ENCODE results near the gene MACF1.
A peak's percentile ranks its signal among the peaks of the same experiment; 100 is the strongest.

The MACF1 gene

GRCh38 chr1:39212499-39212898, 8.0 kb downstream of the MACF1 start:
- H3K4me1 ChIP-seq (ENCODE audit: control insufficient read depth, insufficient read depth, low read depth, low read length) = peaks cover 19% of the 10 kb centered on the region
- no peak overlapping the region for H3K9ac ChIP-seq (ENCODE audit: low read length)
- H3K23ac ChIP-seq (ENCODE audit: low read length in 2 of 2) = no peak overlapping the region

GRCh38 chr1:39213511-39214002, 9.1 kb downstream of the MACF1 start:
- Histone ChIP-seq H3K14ac (ENCODE audit: low read length in 2 of 2) (no peak overlapping the region), H3K4me2 (ENCODE audit: low read length, poor library complexity, severe bottlenecking) (no peak overlapping the region), H2AFZ (ENCODE audit: low read depth, low read length) (no peak overlapping the region), H2BK15ac (ENCODE audit: low read depth, poor library complexity, severe bottlenecking) (no peak overlapping the region), H3K18ac (ENCODE audit: low read depth in 1 of 2, low read length in 2 of 2) (peak overlapping the region; percentile 38 to 69), H3K27ac (ENCODE audit: low read length, poor library complexity, severe bottlenecking) (peak overlapping the region; percentile 61), H3K27me3 (ENCODE audit: control insufficient read depth in 1 of 2, insufficient read depth in 1 of 2, low read length in 2 of 2) (no peaks in the 10 kb centered on the region), H3K4me1 (ENCODE audit: control insufficient read depth, insufficient read depth, low read depth, low read length) (peaks cover 20% of the 10 kb centered on the region), H2BK12ac (ENCODE audit: low read length in 2 of 2) (no peak overlapping the region), H4K91ac (ENCODE audit: low read length) (no peak overlapping the region), H3K23ac (ENCODE audit: low read length in 2 of 2) (no peak overlapping the region), H2BK5ac (ENCODE audit: low read depth, low read length, poor library complexity, severe bottlenecking) (no peak overlapping the region), H3K36me3 (ENCODE audit: control insufficient read depth in 1 of 2, insufficient read depth in 2 of 2, low read depth in 1 of 2, low read length in 2 of 2) (peaks cover 8 to 9% of the 10 kb centered on the region in 2 experiments), H3K4ac (ENCODE audit: low read depth in 1 of 2, low read length in 2 of 2) (no peak overlapping the region), H3K79me1 (replicated peaks; ENCODE audit: low read length, poor library complexity, severe bottlenecking) (no peaks in the 10 kb centered on the region), H2BK120ac (ENCODE audit: low read depth, low read length) (no peak overlapping the region), H4K8ac (ENCODE audit: low read length) (no peak overlapping the region), H3K9ac (ENCODE audit: low read length) (peak overlapping the region; percentile 1), H3K4me3 (ENCODE audit: insufficient read depth in 1 of 2, low read depth in 1 of 2, low read length in 2 of 2) (no peak overlapping the region), H3K9me3 (ENCODE audit: control insufficient read depth, low read length) (no peaks in the 10 kb centered on the region), H2AK5ac (ENCODE audit: low read length, severe bottlenecking) (no peak overlapping the region)
- WGBS = 19% methylated on average over 5 of the region's 7 CpGs
- peak; percentile 81 for DNase-seq

More at GRCh38 chr1:39212499-39212898, 8.0 kb downstream of the MACF1 start:
- Histone ChIP-seq H3K36me3 (ENCODE audit: control insufficient read depth in 1 of 2, insufficient read depth in 2 of 2, low read depth in 1 of 2, low read length in 2 of 2) (peaks cover 11% of the 10 kb centered on the region in 2 experiments), H3K4ac (ENCODE audit: low read depth in 1 of 2, low read length in 2 of 2) (no peak overlapping the region), H3K27me3 (ENCODE audit: control insufficient read depth in 1 of 2, insufficient read depth in 1 of 2, low read length in 2 of 2) (no peaks in the 10 kb centered on the region), H3K79me1 (replicated peaks; ENCODE audit: low read length, poor library complexity, severe bottlenecking) (no peaks in the 10 kb centered on the region), H2BK15ac (ENCODE audit: low read depth, poor library complexity, severe bottlenecking) (no peak overlapping the region), H3K9me3 (ENCODE audit: control insufficient read depth, low read length) (no peaks in the 10 kb centered on the region), H4K8ac (ENCODE audit: low read length) (no peak overlapping the region), H3K14ac (ENCODE audit: low read length in 2 of 2) (no peak overlapping the region), H2AK5ac (ENCODE audit: low read length, severe bottlenecking) (no peak overlapping the region), H3K18ac (ENCODE audit: low read depth in 1 of 2, low read length in 2 of 2) (no peak overlapping the region), H3K4me2 (ENCODE audit: low read length, poor library complexity, severe bottlenecking) (no peak overlapping the region), H4K91ac (ENCODE audit: low read length) (no peak overlapping the region), H2AFZ (ENCODE audit: low read depth, low read length) (no peak overlapping the region), H2BK5ac (ENCODE audit: low read depth, low read length, poor library complexity, severe bottlenecking) (no peak overlapping the region), H2BK12ac (ENCODE audit: low read length in 2 of 2) (no peak overlapping the region), H3K27ac (ENCODE audit: low read length, poor library complexity, severe bottlenecking) (peak overlapping the region; percentile 26), H3K4me3 (ENCODE audit: insufficient read depth in 1 of 2, low read depth in 1 of 2, low read length in 2 of 2) (no peak overlapping the region), H2BK120ac (ENCODE audit: low read depth, low read length) (no peak overlapping the region)
- 91% methylated on average over 8 of the region's 8 CpGs for WGBS
- DNase-seq = no peak

- peak overlapping the region; percentile 1 for H3K9ac ChIP-seq (ENCODE audit: low read length)
- H3K4ac ChIP-seq (ENCODE audit: low read depth in 1 of 2, low read length in 2 of 2) = no peak overlapping the region
- peaks cover 20% of the 10 kb centered on the region for H3K4me1 ChIP-seq (ENCODE audit: control insufficient read depth, insufficient read depth, low read depth, low read length)
- no peak overlapping the region for H2BK15ac ChIP-seq (ENCODE audit: low read depth, poor library complexity, severe bottlenecking)
- DNase-seq = peak; percentile 61
- H2BK120ac ChIP-seq (ENCODE audit: low read depth, low read length) = no peak overlapping the region
- H2AFZ ChIP-seq (ENCODE audit: low read depth, low read length) = no peak overlapping the region
- H3K27ac ChIP-seq (ENCODE audit: low read length, poor library complexity, severe bottlenecking) = peak overlapping the region; percentile 61
- no peaks in the 10 kb centered on the region for H3K79me1 ChIP-seq (replicated peaks; ENCODE audit: low read length, poor library complexity, severe bottlenecking)
- no peak overlapping the region for H3K4me3 ChIP-seq (ENCODE audit: insufficient read depth in 1 of 2, low read depth in 1 of 2, low read length in 2 of 2)
- H4K91ac ChIP-seq (ENCODE audit: low read length) = no peak overlapping the region
- no peak overlapping the region for H4K8ac ChIP-seq (ENCODE audit: low read length)
- WGBS = 30% methylated on average over 7 of the region's 7 CpGs
- no peak overlapping the region for H2AK5ac ChIP-seq (ENCODE audit: low read length, severe bottlenecking)
- peak overlapping the region; percentile 18 to 39 for H2BK12ac ChIP-seq (ENCODE audit: low read length in 2 of 2)
- no peaks in the 10 kb centered on the region for H3K9me3 ChIP-seq (ENCODE audit: control insufficient read depth, low read length)
- H3K4me2 ChIP-seq (ENCODE audit: low read length, poor library complexity, severe bottlenecking) = no peak overlapping the region
- H3K23ac ChIP-seq (ENCODE audit: low read length in 2 of 2) = no peak overlapping the region
- H3K14ac ChIP-seq (ENCODE audit: low read length in 2 of 2) = no peak overlapping the region
- H3K36me3 ChIP-seq (ENCODE audit: control insufficient read depth in 1 of 2, insufficient read depth in 2 of 2, low read depth in 1 of 2, low read length in 2 of 2) = peaks cover 8 to 9% of the 10 kb centered on the region in 2 experiments
- H3K27me3 ChIP-seq (ENCODE audit: control insufficient read depth in 1 of 2, insufficient read depth in 1 of 2, low read length in 2 of 2) = no peaks in the 10 kb centered on the region
- peak overlapping the region; percentile 38 to 69 for H3K18ac ChIP-seq (ENCODE audit: low read depth in 1 of 2, low read length in 2 of 2)
- no peak overlapping the region for H2BK5ac ChIP-seq (ENCODE audit: low read depth, low read length, poor library complexity, severe bottlenecking)
Observed at GRCh38 chr1:39214021-39214713, 9.7 kb downstream of the MACF1 start.

GRCh38 chr1:39214714-39214997, 10.2 kb downstream of the MACF1 start:
- Histone ChIP-seq H3K4ac (ENCODE audit: low read depth in 1 of 2, low read length in 2 of 2) (no peak overlapping the region), H2BK15ac (ENCODE audit: low read depth, poor library complexity, severe bottlenecking) (no peak overlapping the region), H2BK5ac (ENCODE audit: low read depth, low read length, poor library complexity, severe bottlenecking) (no peak overlapping the region), H3K27ac (ENCODE audit: low read length, poor library complexity, severe bottlenecking) (peak overlapping the region; percentile 5), H3K4me2 (ENCODE audit: low read length, poor library complexity, severe bottlenecking) (no peak overlapping the region), H3K27me3 (ENCODE audit: control insufficient read depth in 1 of 2, insufficient read depth in 1 of 2, low read length in 2 of 2) (no peaks in the 10 kb centered on the region), H3K9me3 (ENCODE audit: control insufficient read depth, low read length) (no peaks in the 10 kb centered on the region), H2AK5ac (ENCODE audit: low read length, severe bottlenecking) (no peak overlapping the region), H3K4me1 (ENCODE audit: control insufficient read depth, insufficient read depth, low read depth, low read length) (peaks cover 20% of the 10 kb centered on the region), H3K79me1 (replicated peaks; ENCODE audit: low read length, poor library complexity, severe bottlenecking) (no peaks in the 10 kb centered on the region), H4K91ac (ENCODE audit: low read length) (no peak overlapping the region), H3K14ac (ENCODE audit: low read length in 2 of 2) (no peak overlapping the region), H3K23ac (ENCODE audit: low read length in 2 of 2) (no peak overlapping the region), H2AFZ (ENCODE audit: low read depth, low read length) (no peak overlapping the region), H2BK120ac (ENCODE audit: low read depth, low read length) (no peak overlapping the region), H3K18ac (ENCODE audit: low read depth in 1 of 2, low read length in 2 of 2) (no peak overlapping the region), H3K4me3 (ENCODE audit: insufficient read depth in 1 of 2, low read depth in 1 of 2, low read length in 2 of 2) (no peak overlapping the region), H2BK12ac (ENCODE audit: low read length in 2 of 2) (no peak overlapping the region), H4K8ac (ENCODE audit: low read length) (no peak overlapping the region), H3K9ac (ENCODE audit: low read length) (no peak overlapping the region), H3K36me3 (ENCODE audit: control insufficient read depth in 1 of 2, insufficient read depth in 2 of 2, low read depth in 1 of 2, low read length in 2 of 2) (peaks cover 8 to 9% of the 10 kb centered on the region in 2 experiments)
- DNase-seq = no peak
- no CpG with 5 or more reads among the region's 1 CpG for WGBS

Data from mesenchymal stem cell (in vitro differentiated cells and primary cell).